GM12878 (cell line): ENCODE measurements around the gene IPCEF1.

Experiments
- CREB1 ChIP-seq: IDR thresholded peaks from 2 replicates; pipeline ENCODE4 v1.6.1; 2012; ENCODE audit warnings: low read depth, mild to moderate bottlenecking, inconsistent platforms
- CTCF ChIP-seq, 3 experiments: IDR thresholded peaks in 2 of 3; conservative IDR thresholded peaks in 1 of 3; 2 replicates each; pipeline ENCODE4 v1.5.1; 2011; ENCODE audit warnings: low read depth in 3 of 3, low read length in 3 of 3, mild to moderate bottlenecking in 3 of 3, control low read depth in 2 of 3, moderate library complexity in 2 of 3, inconsistent platforms in 1 of 3, mixed read lengths in 1 of 3; ENCODE audit not compliant: control insufficient read depth in 2 of 3, insufficient read depth in 1 of 3; ENCODE audit errors: extremely low read depth in 1 of 3
- NBN ChIP-seq: fragments of 450-650 bp; IDR thresholded peaks from 2 replicates; pipeline ENCODE4 v1.6.1; 2016
- POLR2A ChIP-seq: IDR thresholded peaks from 2 replicates; pipeline ENCODE4 v1.6.1; 2011; ENCODE audit warnings: low read depth, mild to moderate bottlenecking, low read length
- POLR2AphosphoS5 ChIP-seq: IDR thresholded peaks from 2 replicates; pipeline ENCODE4 v1.6.1; 2011; ENCODE audit warnings: mild to moderate bottlenecking, low read length, inconsistent platforms
- RAD51 ChIP-seq: fragments of 450-650 bp; IDR thresholded peaks from 2 replicates; pipeline ENCODE4 v1.6.1; 2016; ENCODE audit warnings: moderate library complexity, mild to moderate bottlenecking, inconsistent platforms
- SMC3 ChIP-seq: IDR thresholded peaks from 2 replicates; pipeline ENCODE4 v1.6.1; 2011; ENCODE audit warnings: low read length, improper control_type of control experiment, borderline replicate concordance

- no peak for TF ChIP-seq SMC3
- TF ChIP-seq POLR2A: no peak
- no peak for TF ChIP-seq RAD51
- TF ChIP-seq CREB1: no peak
- no peak for TF ChIP-seq CTCF (IDR thresholded peaks at IDR 0.05 in 2 of 3, conservative IDR thresholded peaks at IDR 0.05 in 1 of 3; ENCODE audit: control insufficient read depth in 2 of 3, extremely low read depth in 1 of 3, insufficient read depth in 1 of 3, low read depth in 3 of 3, low read length in 3 of 3)
- no peak for TF ChIP-seq POLR2AphosphoS5
- TF ChIP-seq NBN: no peak
Observed at GRCh38 chr6:154159126-154159525, 197.5 kb downstream of the IPCEF1 start.
